ENCODE measurements around the gene JAK1.

- TF ChIP-seq, protein P1, sequence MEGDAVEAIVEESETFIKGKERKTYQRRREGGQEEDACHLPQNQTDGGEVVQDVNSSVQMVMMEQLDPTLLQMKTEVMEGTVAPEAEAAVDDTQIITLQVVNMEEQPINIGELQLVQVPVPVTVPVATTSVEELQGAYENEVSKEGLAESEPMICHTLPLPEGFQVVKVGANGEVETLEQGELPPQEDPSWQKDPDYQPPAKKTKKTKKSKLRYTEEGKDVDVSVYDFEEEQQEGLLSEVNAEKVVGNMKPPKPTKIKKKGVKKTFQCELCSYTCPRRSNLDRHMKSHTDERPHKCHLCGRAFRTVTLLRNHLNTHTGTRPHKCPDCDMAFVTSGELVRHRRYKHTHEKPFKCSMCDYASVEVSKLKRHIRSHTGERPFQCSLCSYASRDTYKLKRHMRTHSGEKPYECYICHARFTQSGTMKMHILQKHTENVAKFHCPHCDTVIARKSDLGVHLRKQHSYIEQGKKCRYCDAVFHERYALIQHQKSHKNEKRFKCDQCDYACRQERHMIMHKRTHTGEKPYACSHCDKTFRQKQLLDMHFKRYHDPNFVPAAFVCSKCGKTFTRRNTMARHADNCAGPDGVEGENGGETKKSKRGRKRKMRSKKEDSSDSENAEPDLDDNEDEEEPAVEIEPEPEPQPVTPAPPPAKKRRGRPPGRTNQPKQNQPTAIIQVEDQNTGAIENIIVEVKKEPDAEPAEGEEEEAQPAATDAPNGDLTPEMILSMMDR (IDR thresholded peaks at IDR 0.05; ENCODE audit: poor library complexity, severe bottlenecking) = no peak
- no peak for TF ChIP-seq EZH2 (IDR thresholded peaks at IDR 0.05; ENCODE audit: borderline replicate concordance, insufficient read depth, low read length, poor library complexity, severe bottlenecking)
- TF ChIP-seq TAF1 (IDR thresholded peaks at IDR 0.05; ENCODE audit: low read depth) = no peak
- no peak for TF ChIP-seq MXI1 (conservative IDR thresholded peaks at IDR 0.05; ENCODE audit: poor library complexity, severe bottlenecking)
- TF ChIP-seq POLR2AphosphoS5 (IDR thresholded peaks at IDR 0.05) = no peak
- no peak for TF ChIP-seq EP300 (conservative IDR thresholded peaks at IDR 0.05; ENCODE audit: poor library complexity, severe bottlenecking)
- TF ChIP-seq RAD21 (conservative IDR thresholded peaks at IDR 0.05) = no peak
- TF ChIP-seq SMC3 (conservative IDR thresholded peaks at IDR 0.05; ENCODE audit: poor library complexity) = no peak
Measured at GRCh38 chr1:64975740-64976139, 9.4 kb upstream of the JAK1 start.
